AG04450 (cell line): ENCODE results near the gene ANKRD40CL. TPM values are rescaled to one million over a fixed set of nuclear protein-coding genes. Genes with fewer than 3 reads are reported as not detected.

Source experiments
- CTCF ChIA-PET: fragments of 300-600, 350-600 bp; formaldehyde crosslinking; extraction: SDS; loops from one replicate; lab custom pipeline; 2022; ENCODE audit warnings: antibody characterized with exemption, inconsistent platforms; lab: Charles Lee
- POLR2A ChIA-PET: fragments of 350-600 bp; formaldehyde crosslinking; extraction: SDS; loops from one replicate; lab custom pipeline; 2021; ENCODE audit warnings: antibody characterized with exemption, inconsistent platforms; lab: Yijun Ruan, JAX
- DNase-seq: peaks from one replicate; pipeline ENCODE4 v3.0.0-alpha.2; 2011; ENCODE audit warnings: low read depth, low spot score
- H3K27ac ChIP-seq: one replicate; pipeline ENCODE4 v1.5.1; 2012; ENCODE audit warnings: low read depth, low read length, control low read depth
- H3K27me3 ChIP-seq: one replicate; pipeline ENCODE4 v1.6.0; 2012; ENCODE audit warnings: low read length; ENCODE audit not compliant: control insufficient read depth, insufficient read depth
- H3K4me3 ChIP-seq: 2 replicates; pipeline ENCODE4 v1.5.1; 2011; ENCODE audit warnings: mild to moderate bottlenecking, low read depth, low read length, control low read depth
- H3K9me3 ChIP-seq: 2 replicates; pipeline ENCODE4 v1.5.1; 2012; ENCODE audit warnings: low read length; ENCODE audit not compliant: control insufficient read depth, insufficient read depth
- polyA plus RNA-seq: library from polyadenylated mRNA; depleted of rRNA; stranded (reverse); fragments of >200 nt; gene quantifications from 2 replicates; pipeline ENCODE4 v1.2.3, GENCODE V29; 2011
- TF ChIP-seq, protein P1 (sequence below): IDR thresholded peaks from 2 replicates; pipeline ENCODE4 v1.5.1; 2011; ENCODE audit warnings: low read depth, low read length, control low read depth, inconsistent platforms

Gene ANKRD40CL
- polyA plus RNA-seq, 1 experiment = not detected

DNA sequence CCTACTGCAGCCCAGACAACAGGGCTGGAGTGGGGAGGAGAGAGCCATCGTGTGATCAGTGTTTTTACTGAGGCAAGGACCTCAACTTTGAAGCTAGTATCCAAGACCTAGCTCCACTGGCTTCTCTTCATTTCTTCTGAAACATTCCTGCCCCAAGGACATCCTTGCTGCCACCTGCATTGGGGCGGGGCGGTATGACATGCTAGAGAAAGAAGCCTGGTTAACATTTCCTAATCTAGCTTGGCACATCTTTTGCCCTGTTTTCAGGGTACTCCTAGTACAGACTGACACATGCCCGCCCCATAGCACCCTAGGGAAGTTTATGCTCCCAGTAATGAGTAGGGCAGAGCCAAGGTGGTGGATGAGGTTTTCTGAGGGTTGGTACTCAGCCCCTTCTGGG is 17.8 kb upstream of the ANKRD40CL start:
- H3K27me3 ChIP-seq = no peaks in the 10 kb centered on the region
- ChIA-PET CTCF (interaction anchor here (0.7 to 6.0 kb wide), 8 partner anchors 11 to 68 kb away, joined by 3 to 192 read pairs (median 4); partner anchors contain the start of gene WFIKKN2), POLR2A (no interaction called here)
- no peaks in the 10 kb centered on the region for H3K9me3 ChIP-seq
- H3K4me3 ChIP-seq = no peak overlapping the region
- no peak for DNase-seq
- no peak overlapping the region for H3K27ac ChIP-seq
- TF ChIP-seq, protein P1, sequence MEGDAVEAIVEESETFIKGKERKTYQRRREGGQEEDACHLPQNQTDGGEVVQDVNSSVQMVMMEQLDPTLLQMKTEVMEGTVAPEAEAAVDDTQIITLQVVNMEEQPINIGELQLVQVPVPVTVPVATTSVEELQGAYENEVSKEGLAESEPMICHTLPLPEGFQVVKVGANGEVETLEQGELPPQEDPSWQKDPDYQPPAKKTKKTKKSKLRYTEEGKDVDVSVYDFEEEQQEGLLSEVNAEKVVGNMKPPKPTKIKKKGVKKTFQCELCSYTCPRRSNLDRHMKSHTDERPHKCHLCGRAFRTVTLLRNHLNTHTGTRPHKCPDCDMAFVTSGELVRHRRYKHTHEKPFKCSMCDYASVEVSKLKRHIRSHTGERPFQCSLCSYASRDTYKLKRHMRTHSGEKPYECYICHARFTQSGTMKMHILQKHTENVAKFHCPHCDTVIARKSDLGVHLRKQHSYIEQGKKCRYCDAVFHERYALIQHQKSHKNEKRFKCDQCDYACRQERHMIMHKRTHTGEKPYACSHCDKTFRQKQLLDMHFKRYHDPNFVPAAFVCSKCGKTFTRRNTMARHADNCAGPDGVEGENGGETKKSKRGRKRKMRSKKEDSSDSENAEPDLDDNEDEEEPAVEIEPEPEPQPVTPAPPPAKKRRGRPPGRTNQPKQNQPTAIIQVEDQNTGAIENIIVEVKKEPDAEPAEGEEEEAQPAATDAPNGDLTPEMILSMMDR = no peak

DNA sequence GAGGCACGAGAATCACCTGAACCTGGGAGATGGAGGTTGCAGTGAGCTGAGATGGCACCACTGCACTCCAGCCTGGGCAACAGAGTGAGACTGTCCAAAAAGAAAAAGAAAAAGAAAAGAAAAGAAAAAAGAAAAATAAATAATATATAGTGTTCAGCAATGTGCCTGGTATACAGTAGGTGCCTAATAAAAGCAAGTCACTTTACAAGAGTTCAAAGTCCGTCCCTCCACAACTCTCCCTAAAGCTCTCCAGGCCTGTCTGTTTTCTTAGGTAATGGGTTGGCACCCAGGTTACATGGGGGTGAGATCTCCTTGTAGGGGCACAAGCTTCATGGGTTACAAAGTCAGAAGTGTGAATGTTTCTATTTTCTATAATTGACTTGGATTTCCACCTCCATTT is 16.6 kb upstream of the ANKRD40CL start:
- ChIA-PET POLR2A (no interaction called here), CTCF (interaction anchor here (1.0 to 6.0 kb wide), 18 partner anchors 13 to 180 kb away, joined by 3 to 192 read pairs (median 6); partner anchors contain the start of gene WFIKKN2)
- no peaks in the 10 kb centered on the region for H3K9me3 ChIP-seq
- TF ChIP-seq, protein P1 = no peak
- no peak overlapping the region for H3K4me3 ChIP-seq
- no peak overlapping the region for H3K27ac ChIP-seq
- no peaks in the 10 kb centered on the region for H3K27me3 ChIP-seq
- DNase-seq = no peak

DNA sequence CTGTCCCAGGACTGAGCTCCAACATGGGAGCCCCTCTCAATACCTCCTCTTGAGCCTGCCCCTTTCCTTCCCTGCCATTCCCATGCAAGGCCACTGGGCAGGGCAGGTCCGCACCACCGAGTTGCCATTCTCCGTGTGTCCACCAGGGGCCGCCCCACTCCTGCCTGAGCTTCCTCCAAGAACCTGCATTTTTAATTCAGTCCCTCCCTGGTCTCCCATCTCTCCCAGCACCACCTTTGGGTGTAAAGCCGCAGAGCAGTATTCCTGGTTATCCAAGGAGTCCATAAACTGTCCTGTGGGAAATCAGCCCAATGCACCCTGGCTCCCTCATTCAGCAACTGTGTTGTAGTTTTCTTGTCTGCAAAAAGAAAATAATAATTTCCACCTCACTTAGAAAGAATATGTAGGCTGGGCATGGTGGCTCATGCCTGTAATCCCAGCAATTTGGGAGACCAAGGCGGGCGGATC is 15.9 kb upstream of the ANKRD40CL start:
- no peak overlapping the region for H3K27ac ChIP-seq
- CTCF ChIA-PET = interaction anchor here (0.5 to 6.0 kb wide), 54 partner anchors 8 to 1148 kb away, joined by 3 to 192 read pairs (median 5); partner anchors contain the start of genes ANKRD40CL and WFIKKN2
- POLR2A ChIA-PET = interaction anchor here (0.6 to 1.7 kb wide), 2 partner anchors 83 to 170 kb away, joined by 6 to 8 read pairs; partner anchors contain the start of gene TOB1
- no peaks in the 10 kb centered on the region for H3K9me3 ChIP-seq
- TF ChIP-seq, protein P1 = peak; percentile 96
- peak; percentile 61 for DNase-seq
- H3K27me3 ChIP-seq = peaks cover 3% of the 10 kb centered on the region
- no peak overlapping the region for H3K4me3 ChIP-seq

DNA sequence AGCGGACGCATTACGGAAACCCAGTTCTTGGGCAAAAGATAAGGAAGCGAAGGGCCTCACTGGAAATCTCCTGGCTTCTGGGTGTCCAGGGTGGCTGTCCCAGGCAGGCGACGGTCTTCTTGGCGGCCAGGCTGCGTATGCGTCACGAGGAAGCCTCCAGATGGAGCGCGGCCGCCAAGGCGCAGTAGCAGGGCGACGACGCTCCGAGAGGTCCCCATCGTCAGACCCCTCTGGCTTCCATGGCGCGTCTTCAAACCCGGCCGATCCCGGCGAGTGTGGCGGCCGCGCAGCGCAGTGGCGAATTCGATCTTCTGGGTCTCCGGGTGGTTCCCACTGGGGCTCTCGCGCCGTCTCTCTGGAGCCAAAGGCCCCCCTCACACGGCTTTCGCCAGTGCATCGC is 13.8 kb upstream of the ANKRD40CL start:
- POLR2A ChIA-PET = no interaction called here

More for the DNA sequence above, 13.8 kb upstream of the ANKRD40CL start:
- Histone ChIP-seq H3K4me3 (peak overlapping the region; percentile 41; the same call in 1 of the 2 replicates), H3K27me3 (peaks cover 5% of the 10 kb centered on the region), H3K9me3 (no peaks in the 10 kb centered on the region), H3K27ac (no peak overlapping the region)
- DNase-seq = no peak
- TF ChIP-seq, protein P1 = no peak
- CTCF ChIA-PET = interaction anchor here (2.3 kb wide), 1 partner anchor 18 kb away, joined by 37 read pairs; no protein-coding TSS in a partner anchor
